ENCODE results near the gene SIGLEC12. TPM values are rescaled to one million over a fixed set of nuclear protein-coding genes. Genes with fewer than 3 reads are reported as not detected.

The SIGLEC12 gene
- total RNA-seq: 1.1 and 1.4 TPM in 2 replicates

DNA sequence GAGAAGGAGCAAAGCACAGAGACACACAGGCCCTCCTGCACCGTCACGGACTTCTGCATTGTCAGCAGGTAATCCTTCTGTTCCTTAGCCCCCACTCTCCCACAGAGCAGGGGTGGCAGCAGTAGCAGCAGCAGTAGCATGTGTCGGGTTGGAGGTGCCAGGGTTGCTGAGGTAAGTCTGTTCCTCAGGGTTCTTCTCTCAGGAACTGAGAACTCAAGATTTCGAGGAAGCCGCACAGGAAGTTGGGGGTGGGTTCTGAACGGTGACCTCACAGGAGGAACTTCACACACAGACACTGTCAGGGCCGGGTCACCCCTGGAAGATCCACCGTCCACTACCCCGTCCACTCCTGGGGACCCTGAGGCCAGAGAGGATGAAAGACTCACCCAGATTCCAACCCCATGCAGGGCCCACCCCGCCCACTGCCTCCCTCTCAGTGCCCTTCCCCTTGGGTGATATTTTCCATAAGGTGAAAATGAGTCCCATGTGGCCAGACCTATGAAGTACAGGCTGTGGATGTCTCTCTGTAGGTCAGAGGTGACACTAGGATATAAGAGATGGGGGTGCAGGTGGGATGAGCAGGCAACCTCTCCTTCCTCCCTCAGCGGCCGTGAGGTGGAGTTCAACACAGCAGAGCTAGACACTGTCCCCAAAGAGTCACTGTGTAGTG lies at the start of gene SIGLEC12:
TSS of gene SIGLEC12 (minus strand) at position 207 of the 670 bp plus-strand sequence. CDS start at position 140, 67 bp downstream.
- intact Hi-C loops (cut with micrococcal nuclease): no loop called here

DNA sequence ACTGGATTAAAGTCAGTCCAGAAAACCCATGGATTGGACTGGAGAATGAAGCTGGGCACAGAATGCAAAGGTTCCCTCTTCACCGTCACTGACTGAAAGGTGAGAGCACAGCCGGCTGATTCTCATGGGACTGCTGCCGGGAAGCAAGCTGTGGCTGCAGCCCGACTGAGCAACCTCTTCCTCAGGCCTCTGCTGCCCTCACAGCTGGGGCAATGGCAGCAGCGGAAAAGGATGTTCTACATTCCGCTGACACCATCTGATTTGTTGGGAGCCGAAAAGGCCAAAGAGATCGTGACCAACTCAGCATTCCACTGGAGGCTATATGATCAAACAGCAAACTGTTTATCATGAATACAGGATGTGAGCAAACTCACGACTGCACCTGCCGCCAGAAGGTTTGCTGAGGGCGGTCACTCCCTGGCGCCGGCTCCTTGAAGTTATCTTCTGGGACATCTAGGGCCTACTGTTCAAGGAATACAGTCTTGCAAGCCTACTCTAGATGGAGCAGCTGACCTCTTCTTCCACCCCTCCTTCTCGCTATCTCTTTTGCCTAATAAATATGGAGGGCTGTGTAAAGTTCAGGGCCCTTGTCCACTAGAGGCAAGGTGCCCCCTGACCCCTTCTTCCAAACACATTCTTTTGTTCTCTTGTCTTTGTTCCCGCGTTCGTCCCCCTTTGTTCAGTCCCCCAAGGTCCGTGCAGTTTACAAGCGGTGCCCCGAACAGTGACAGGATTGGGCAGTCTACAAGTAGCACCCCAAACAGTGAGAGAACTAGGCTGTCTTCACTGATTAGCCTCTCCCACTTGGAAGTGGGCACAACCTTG lies 49.5 kb upstream of the SIGLEC12 start:
- intact Hi-C loops (cut with micrococcal nuclease): no loop called here

DNA sequence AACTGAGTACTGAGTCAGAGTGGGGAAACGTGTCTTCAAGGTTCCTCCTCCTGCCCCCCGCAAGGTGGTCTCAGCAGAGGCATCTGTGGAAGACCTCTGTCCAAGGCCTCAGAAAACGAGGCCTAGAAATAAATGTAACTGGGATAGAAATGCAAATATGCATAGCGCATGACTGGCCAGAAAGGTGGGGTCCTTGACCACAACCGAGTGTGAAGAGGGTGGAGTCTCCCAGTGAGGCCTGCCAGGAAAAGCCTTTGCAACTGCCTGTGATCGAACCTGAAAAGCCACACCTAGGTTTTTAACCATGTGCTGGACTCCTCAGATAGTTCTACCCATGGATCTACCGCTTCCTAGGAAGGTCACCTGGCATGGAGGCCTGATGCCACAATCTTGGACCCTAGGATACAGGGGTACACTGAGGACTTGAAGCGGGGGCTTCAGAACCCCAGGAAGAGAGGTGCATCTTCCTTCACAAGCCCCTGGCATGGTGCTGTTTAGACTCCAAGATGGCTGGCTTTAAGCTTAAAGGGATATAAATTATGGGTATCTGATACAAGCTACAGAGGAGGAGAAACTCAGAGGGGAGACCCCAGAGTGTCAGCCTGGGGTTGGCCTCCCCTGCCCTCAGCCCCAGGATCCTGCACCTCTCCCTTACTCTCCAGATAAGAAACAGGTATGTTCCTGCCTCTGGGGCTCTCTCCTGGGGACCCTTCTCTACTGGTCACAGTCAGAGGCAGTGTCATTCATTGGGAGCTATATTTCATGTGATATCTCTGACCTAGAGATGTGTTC lies 48.1 kb upstream of the SIGLEC12 start:
- intact Hi-C loops (cut with micrococcal nuclease): no loop called here

DNA sequence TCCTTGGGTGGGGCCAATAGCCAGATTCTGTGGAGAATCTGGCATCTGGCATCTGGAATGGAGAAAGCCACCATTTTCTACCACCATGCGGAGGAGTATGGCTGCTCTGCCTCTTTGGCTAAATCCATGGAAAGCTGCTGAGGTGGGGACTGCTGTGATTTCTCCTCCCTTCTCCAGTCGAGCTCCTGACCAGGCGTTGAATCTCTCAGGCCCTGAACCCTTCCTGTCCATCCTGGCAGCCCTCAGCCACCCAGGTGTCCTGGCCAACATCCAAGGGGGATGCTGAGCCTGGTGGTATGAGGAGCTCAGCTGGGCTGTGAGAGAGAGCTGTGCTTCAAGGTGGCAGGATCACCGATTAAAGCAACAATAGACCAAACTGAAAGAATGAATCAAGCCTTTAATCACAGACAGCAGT lies 47.3 kb upstream of the SIGLEC12 start:
- intact Hi-C loops (cut with micrococcal nuclease): no loop called here

DNA sequence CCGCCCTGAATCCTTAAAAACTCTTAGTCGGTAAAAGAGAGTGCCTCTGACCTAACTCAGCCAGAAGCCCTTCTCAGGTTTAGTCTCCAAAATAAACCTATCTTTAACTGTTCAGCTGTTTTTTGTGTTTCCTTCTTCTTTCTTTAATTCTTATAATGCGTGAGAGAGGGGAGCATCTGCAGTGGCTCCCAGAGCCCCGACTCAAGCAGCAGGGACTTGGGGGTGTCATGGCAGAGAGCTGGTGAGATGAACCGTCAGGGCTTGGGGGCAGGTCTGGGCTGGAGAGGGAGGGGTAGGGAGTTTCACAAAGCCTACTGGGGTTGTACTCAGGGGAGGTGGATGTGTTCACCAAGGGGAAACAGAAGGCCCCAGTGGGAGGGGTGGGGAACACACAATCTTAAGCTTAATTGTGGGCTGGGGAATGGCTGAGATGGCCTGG lies 46.6 kb upstream of the SIGLEC12 start:
- intact Hi-C loops (cut with micrococcal nuclease): no loop called here

DNA sequence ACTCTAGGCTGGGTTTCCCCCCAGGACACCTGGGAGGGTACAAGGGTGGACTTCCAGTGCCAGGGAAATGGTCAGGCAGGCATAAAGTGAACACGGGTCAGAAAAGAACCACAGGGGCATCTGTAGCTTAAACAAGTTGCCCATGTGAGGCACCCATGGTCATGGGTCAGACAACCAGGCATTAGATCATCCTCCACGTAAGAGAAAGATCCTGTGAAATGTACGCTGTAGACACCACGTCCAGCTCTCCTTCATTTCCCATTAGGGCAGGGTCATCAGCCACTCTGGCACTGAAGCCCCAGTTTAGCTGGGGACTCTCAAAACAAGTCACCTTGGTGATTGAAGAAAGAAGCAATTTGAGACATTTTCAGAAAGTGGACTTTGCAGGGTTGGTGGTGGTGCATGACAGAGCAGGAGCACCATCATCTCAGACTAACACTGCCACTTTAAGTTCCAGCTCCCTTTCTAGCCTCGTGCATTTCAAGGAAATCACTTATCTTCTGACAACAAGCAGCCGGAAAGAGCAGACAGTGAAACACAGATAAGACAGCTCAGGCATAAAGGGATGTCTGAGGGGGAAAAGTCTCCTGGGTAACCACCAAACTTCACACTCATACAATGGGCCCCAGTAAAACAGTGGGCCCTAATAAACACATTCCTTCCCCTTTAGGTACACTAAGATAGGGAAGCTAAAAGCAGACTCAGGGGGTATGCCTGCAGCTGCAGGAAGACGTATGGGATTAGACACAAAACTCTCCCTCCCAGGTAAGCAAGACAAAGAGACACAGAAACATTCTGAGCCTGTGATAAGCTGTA lies 46.0 kb upstream of the SIGLEC12 start:
- intact Hi-C loops (cut with micrococcal nuclease): no loop called here

DNA sequence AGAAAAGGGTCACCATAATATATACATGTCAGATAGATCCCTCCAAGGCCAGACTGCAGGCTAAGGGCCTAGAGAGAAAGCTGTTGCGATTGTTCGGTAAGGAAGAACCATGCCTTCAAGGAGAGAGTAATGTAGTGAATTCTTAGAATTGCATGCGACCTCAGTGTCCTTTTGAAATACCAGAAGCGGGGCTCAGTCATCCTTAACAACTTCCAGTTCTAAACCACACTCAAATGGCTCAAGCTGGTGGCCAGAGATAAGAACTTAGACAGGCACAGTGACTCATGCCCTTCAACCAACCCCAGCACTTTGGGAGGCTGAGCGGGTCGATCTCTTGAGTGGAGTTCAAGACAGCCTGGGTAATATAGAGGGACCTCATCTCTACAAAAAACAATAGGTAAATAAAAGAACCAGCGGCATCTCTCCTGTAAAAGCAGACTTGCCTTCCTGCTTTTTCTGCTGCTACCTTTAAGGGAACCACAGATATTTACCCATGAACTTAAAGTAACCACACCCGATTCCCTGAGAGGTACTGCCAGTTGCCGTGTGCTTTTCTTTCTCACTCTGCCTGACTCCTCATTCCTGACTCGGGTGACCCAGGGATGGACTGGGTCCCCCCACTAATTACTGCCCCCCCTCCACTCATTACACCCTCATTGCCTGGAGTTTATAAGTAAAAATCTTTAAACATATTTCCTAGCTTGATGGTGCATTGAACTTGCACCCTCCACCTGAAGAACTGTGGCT lies 45.2 kb upstream of the SIGLEC12 start:
- intact Hi-C loops (cut with micrococcal nuclease): no loop called here

DNA sequence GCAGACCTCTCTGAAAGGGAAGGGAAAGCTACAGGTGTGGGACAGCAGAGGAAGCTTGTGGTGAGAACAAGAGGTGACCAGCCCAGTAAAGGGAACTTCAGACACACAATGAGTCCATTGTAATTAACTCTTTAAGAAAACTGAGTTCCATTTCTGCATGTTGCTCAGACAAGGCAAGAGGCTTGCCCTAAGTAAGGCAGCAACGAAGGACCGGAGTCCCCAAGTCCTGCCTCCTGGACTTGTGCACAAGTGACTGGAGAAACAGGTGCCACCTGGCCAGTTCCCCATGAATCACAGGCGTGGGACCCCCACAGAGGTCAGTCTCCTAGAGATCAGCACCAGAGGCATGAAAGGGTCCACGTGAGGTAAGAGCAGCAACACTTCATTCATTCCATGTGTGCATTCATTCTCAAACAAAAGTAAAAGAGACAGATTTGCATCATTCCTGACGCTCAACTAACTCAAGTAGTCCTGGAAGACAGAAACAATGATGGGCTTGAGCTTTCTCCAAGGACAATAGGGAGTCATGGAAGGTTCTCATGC lies 44.6 kb upstream of the SIGLEC12 start:
- intact Hi-C loops (cut with micrococcal nuclease): no loop called here

DNA sequence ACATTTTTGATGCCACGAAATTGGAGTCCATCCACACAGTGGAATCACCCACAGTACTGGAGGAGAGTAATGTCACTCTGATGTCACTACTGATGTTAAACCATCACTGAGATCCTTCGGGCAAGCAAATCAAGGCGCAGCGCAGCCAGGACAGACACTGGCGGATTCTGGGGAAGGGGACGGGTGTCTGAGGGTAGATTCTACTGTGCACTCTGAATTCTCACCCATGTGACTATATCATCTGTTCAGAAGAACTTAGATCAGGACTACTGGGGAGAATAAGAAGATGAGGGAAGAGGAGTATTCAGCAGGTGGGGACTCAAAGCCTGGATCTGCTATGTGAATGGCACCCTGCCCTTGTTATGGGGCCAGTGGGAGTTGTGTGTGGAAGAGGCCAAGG lies 42.4 kb upstream of the SIGLEC12 start:
- intact Hi-C loops (cut with micrococcal nuclease): no loop called here

DNA sequence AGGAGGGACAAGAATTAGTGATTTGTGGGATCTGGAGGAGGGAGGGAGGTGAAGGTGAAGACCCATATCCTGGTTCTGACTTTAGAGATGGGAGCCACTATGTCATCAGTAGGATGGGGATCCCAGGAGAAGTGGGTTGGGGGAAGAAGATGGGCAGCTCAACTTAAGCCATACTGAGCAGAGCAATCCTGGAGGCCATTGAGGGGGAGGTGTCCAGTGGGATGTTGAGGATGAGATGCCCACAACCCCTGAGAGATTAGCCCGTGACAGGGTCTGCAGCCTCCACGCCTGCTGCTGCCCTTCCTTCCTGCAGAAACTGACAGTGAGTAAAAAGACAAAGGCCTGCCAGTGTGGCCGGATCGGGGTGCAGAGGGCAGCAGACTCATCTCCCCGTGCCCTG lies 41.1 kb upstream of the SIGLEC12 start:
- intact Hi-C loops (cut with micrococcal nuclease): no loop called here

DNA sequence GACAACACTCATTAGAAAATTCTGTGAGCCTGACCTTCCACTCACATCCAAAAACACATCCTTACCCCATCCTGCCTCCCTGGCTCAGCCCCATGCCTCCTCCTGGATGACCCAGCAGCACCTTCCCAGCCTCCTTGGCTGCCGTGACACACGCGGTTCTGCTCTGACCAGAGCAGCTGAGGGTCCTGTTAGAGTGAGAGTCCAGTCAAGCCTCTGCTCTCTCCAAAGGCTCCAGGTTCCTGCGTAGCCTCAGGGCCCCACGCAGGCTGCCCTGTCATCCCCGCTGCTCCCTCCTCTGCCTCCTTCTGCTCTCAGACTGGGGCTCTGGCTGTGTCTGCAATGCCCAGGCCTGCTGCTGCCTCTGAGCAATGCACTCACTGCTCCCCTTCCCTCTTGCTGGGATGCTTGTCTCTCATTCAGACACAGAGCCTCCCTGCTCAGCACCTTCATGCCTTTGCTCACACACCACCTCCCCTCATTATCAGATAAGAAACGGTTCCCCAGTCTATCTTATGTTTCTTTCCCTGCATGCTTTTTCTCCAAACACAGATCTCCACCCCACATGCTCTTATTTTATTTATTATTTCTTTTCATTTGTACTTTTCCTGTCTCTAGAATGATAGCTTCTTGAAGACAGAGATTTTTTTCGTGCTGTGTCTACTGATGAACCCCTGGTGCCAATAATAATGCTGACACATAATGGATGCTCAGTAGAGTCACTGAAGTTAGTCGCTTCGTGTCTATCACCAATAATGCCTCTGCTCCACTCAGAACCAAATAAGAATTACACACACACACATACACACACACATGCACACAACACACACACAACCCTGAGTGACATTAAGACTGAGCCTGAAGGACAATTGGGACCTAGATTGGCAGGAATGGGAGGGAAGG lies 40.1 kb upstream of the SIGLEC12 start:
- intact Hi-C loops (cut with micrococcal nuclease): no loop called here

DNA sequence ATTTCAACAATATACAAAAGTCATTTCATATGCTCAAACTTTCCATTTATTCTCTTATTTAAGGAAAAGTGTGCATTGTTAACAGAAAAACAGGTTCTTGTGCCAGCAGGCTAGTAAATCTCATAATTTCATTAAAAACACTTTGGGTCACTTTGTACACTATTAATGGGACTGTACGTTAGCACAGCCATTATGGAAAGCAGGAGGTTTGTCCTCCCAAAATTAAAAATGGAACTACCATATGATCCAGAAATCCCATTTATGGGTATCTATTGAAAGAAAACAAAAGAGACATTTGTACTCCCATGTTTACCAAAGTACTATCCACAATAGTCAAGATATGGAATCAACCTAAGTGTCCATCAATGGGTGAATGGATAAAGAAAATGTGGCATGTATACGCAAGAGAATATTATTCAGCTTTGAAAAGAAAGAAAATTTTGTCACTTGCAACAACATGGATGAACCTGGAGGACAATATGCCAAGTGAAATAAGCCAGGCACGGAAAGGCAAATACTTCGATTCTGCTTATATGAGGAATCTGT lies 38.3 kb upstream of the SIGLEC12 start:
- intact Hi-C loops (cut with micrococcal nuclease): no loop called here

DNA sequence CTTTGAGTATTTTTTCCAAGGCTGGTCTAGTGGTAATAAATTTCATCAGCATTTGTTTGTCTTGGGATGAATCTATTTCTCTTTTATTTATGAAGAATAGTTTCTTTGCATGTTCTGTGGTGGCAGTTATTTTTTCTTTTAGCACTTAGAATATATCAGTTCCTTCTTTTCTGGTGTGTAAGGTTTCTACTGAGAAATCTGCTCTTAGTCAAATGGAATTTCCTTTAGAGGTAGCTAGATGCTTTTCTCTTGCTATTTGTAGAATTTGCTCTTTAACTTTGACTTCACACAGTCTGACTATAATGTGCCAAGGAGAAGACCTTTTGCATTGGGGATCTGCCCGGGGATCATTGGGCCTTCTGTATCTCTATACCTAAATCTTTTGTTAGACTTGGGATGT lies 33.9 kb upstream of the SIGLEC12 start:
- intact Hi-C loops (cut with micrococcal nuclease): no loop called here

DNA sequence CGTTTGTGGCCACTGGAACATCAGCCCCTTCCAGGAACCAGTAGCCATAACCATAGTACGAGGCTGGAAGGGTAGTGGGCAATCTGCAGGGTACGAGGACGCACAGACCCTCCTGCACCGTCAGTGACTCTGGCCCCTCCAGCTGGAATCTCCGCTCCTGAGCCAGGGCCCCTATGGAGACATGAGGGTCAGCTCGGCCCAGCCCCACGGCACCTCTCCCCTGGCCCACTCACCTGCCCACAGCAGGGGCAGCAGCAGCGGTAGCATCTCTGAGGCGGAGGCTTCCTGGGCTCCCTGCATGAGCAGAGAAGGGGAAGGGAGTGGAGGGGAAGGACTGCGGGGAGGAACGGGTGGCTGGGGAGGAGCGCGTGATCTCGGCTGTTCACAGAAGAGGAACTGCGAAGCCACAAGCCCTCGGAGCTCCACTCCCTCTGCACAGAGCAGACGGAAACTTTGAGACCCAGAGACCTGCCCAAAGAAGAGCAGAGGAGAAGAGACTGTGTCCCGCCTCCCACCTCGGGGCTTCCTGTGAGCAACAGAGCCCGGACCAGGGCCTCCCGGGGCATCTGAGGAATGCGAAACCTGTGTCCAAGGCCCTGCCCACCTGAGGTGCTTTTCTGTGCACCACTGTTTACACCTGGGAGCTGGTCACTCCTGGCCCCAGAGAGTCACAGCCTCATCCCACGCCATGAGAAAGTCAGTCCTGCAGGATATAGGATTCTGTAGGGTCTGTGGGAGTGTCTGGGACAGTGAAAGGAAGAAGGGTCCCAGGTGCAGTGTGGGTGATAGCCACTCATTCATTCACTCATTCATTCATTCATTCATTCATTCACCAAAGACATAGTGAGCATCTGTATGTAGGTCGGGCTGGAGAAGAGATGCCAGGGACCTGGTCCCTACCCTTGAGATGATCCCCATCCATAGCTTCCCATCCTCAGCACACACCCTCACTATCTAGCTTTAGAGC lies 30.0 kb upstream of the SIGLEC12 start, which contains the start of gene SIGLEC6:
TSS of gene SIGLEC6 (minus strand) at position 322 of the 967 bp plus-strand sequence. CDS start at position 300, 22 bp downstream.
- intact Hi-C loops (cut with micrococcal nuclease): no loop called here

DNA sequence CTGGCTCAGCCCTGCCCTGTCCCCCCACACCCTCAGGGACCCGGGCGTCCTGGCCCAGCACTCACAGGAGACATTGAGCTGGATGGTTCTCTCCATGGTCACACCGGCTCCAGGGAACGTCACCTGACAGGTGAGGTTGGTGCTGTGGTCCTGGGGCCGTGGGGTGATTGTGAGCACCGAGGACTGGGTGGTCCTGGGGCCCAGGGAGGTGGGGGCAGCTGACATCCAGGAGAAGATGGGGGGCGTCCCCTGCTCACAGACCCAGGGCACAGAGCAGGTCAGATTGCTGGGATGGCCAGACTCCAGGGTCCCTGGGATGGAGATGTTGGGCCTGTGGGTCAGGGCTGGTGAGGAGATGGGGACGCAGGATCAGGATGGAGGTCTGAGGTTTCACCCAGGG lies 29.0 kb upstream of the SIGLEC12 start:
- intact Hi-C loops (cut with micrococcal nuclease): no loop called here

DNA sequence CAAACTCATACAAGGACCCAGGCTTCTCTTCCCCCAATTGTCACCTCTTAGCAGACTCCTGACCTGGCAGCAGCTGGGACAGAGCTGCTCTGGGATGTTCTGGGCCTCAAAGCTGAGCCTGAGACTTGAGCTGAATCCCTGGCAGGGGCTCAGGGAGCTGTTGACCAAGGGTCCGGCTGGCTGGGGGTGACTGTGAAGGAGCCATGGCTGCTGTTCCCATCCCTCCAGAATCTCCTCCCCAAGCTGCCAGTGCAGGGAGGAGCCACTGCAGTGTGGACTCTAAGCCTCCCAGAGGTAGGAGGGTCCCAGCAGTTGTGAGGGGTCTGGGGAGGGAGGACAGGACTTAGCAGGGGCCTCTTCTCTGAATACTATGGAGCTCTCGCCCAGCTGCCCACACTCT lies 27.7 kb upstream of the SIGLEC12 start:
- intact Hi-C loops (cut with micrococcal nuclease): no loop called here

DNA sequence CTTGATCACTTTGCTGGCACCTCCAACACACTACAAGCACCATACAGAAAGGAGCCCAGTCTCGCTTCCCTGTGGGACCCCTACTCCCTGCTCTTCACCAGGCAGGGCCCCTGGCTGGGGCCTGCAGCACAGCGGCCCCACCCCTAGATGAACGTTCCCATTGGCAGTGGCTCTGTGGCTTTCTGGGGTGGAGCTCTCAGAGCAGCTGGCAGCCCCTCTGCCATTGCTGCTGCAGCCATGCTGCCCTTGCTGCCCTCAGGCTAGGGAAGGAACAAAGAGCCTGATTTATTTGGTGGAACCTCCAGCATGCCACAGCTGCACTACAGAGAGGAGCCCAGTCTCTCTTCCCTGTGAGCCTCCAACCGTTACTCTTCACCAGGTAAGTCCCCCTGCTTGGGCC lies 24.1 kb upstream of the SIGLEC12 start:
- intact Hi-C loops (cut with micrococcal nuclease): no loop called here
